Measurements from ENCODE around the gene DYNLT5. TPM values are rescaled to one million over a fixed set of nuclear protein-coding genes. Genes with fewer than 3 reads are reported as not detected.

DYNLT5 gene
- total RNA-seq, 1 experiment from 2014 or later, result not detected

DNA sequence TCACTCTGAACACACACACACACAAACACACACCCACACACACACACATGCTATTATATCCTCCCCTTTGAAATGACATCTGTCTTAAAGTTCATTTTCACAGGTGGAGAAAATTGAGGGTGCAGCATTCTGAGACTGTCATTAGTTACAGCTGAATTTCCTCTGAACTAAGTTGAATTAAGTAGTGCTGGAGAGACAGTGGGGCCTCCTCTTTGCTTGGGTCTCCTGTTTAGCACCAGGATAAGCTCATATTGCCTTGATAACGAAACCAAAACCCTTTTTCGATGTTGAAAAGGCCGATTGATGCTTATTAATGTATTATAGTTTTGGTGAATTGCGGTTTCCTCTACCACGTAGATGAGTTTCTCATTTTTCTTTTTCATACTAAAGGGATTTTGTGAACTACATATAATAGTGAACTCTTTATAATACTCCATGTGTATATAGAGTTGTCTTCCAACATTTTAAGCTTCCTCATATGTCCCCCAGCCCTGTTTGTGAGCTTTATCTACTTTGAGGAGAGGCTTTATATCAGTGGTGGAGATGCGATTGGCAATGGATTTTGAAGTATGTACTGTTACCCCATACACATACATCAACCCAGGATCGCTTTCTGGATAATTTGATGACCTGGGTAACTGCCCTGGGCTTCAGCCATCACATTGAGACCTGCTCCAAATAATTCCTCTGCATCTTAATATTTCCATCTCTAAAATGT lies 17.4 kb downstream of the DYNLT5 start:
- no peaks in the 10 kb centered on the region for H4K20me1 ChIP-seq (ENCODE audit: insufficient read depth)
- no peaks in the 10 kb centered on the region for H3K27me3 ChIP-seq (ENCODE audit: insufficient read depth, low read length)
- TF ChIP-seq REST (IDR thresholded peaks at IDR 0.05; ENCODE audit: low read depth), result no peak
- no peak for TF ChIP-seq EGR1 (IDR thresholded peaks at IDR 0.05; ENCODE audit: low read depth)
- TF ChIP-seq POLR2A (IDR thresholded peaks at IDR 0.05; ENCODE audit: borderline replicate concordance, extremely low read depth, insufficient read depth, insufficient read length), result no peak
- TF ChIP-seq, protein P1, sequence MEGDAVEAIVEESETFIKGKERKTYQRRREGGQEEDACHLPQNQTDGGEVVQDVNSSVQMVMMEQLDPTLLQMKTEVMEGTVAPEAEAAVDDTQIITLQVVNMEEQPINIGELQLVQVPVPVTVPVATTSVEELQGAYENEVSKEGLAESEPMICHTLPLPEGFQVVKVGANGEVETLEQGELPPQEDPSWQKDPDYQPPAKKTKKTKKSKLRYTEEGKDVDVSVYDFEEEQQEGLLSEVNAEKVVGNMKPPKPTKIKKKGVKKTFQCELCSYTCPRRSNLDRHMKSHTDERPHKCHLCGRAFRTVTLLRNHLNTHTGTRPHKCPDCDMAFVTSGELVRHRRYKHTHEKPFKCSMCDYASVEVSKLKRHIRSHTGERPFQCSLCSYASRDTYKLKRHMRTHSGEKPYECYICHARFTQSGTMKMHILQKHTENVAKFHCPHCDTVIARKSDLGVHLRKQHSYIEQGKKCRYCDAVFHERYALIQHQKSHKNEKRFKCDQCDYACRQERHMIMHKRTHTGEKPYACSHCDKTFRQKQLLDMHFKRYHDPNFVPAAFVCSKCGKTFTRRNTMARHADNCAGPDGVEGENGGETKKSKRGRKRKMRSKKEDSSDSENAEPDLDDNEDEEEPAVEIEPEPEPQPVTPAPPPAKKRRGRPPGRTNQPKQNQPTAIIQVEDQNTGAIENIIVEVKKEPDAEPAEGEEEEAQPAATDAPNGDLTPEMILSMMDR (IDR thresholded peaks at IDR 0.05 in 2 of 3, conservative IDR thresholded peaks at IDR 0.05 in 1 of 3; ENCODE audit: borderline replicate concordance in 1 of 3, insufficient read depth in 1 of 3, low read depth in 2 of 3, low read length in 2 of 3), result no peak
- no peak for TF ChIP-seq ZFX (IDR thresholded peaks at IDR 0.05)
- TF ChIP-seq CBX3 (IDR thresholded peaks at IDR 0.05; ENCODE audit: low read depth), result no peak
- TF ChIP-seq POLR2AphosphoS5 (IDR thresholded peaks at IDR 0.05; ENCODE audit: low read depth, low read length), result no peak
- TF ChIP-seq, protein P2, sequence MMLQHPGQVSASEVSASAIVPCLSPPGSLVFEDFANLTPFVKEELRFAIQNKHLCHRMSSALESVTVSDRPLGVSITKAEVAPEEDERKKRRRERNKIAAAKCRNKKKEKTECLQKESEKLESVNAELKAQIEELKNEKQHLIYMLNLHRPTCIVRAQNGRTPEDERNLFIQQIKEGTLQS (IDR thresholded peaks at IDR 0.05), result no peak
- TF ChIP-seq EZH2phosphoT487 (IDR thresholded peaks at IDR 0.05; ENCODE audit: borderline replicate concordance), result no peak
- no peak for TF ChIP-seq TCF7L2 (IDR thresholded peaks at IDR 0.05; ENCODE audit: borderline replicate concordance, extremely low read depth, insufficient read depth, insufficient read length)
- TF ChIP-seq SIN3A (IDR thresholded peaks at IDR 0.05; ENCODE audit: low read depth), result no peak
- TF ChIP-seq RAD21 (IDR thresholded peaks at IDR 0.05; ENCODE audit: low read depth), result no peak
- TF ChIP-seq MAX (IDR thresholded peaks at IDR 0.05), result no peak
- no peak for TF ChIP-seq FOSL1 (IDR thresholded peaks at IDR 0.05; ENCODE audit: low read depth)
- TF ChIP-seq SRF (IDR thresholded peaks at IDR 0.05; ENCODE audit: low read depth), result no peak
- TF ChIP-seq JUND (IDR thresholded peaks at IDR 0.05), result no peak
- intact Hi-C loops (cut with micrococcal nuclease), result no loop called here
- ChIA-PET RAD21 (ENCODE audit: low non-redundant PET in 1 of 2, low total read pairs in 2 of 2, uncharacterized antibody in 2 of 2, unreplicated experiment in 2 of 2) (no interaction called here), POLR2A (no interaction called here), CTCF (interaction anchor here (0.9 kb wide), 1 partner anchor 380 kb away, joined by 3 read pairs; no protein-coding TSS in a partner anchor)
- H3K9ac ChIP-seq (ENCODE audit: low read length), result no peak overlapping the region
- H3K4me1 ChIP-seq (ENCODE audit: control insufficient read depth in 1 of 2, insufficient read depth in 2 of 2, low read length in 2 of 2), result 0 out of 4 replicates have a peak, but pooled peaks cover 0 to 2% of the 10 kb centered on the region in 2 experiments
- ATAC-seq (no peak), DNase-seq (ENCODE audit: low read depth, low spot score) (no peak)
- H3K27ac ChIP-seq (ENCODE audit: low read depth, low read length), result no peak overlapping the region
- no peaks in the 10 kb centered on the region for H3K79me2 ChIP-seq (ENCODE audit: insufficient read depth, low read length)
- H3K36me3 ChIP-seq (ENCODE audit: control insufficient read depth in 1 of 2, insufficient read depth in 2 of 2, low read length in 2 of 2), result no peaks in the 10 kb centered on the region
- H3K9me2 ChIP-seq (ENCODE audit: insufficient read depth), result no peaks in the 10 kb centered on the region
- H3K4me2 ChIP-seq (ENCODE audit: low read length), result no peak overlapping the region
- no peaks in the 10 kb centered on the region for H3K9me3 ChIP-seq (ENCODE audit: control insufficient read depth in 1 of 2, insufficient read depth in 1 of 2, low read depth in 1 of 2, low read length in 2 of 2)
- no TSS peak for BruUV-seq (replicated peaks)
- H2AFZ ChIP-seq (ENCODE audit: low read depth, low read length, poor library complexity, severe bottlenecking), result no peak overlapping the region
- no peak overlapping the region for H3K4me3 ChIP-seq (replicated peaks in 1 of 2; ENCODE audit: low read depth in 1 of 2, low read length in 2 of 2)

All from HCT116 (cell line).